ENCODE results near the gene HSD11B2. TPM values are rescaled to one million over a fixed set of nuclear protein-coding genes. Genes with fewer than 3 reads are reported as not detected.

HSD11B2 gene
- total RNA-seq, 3 donors from 2014 or later: 3.9 to 6.1 (median 5.2) TPM

DNA sequence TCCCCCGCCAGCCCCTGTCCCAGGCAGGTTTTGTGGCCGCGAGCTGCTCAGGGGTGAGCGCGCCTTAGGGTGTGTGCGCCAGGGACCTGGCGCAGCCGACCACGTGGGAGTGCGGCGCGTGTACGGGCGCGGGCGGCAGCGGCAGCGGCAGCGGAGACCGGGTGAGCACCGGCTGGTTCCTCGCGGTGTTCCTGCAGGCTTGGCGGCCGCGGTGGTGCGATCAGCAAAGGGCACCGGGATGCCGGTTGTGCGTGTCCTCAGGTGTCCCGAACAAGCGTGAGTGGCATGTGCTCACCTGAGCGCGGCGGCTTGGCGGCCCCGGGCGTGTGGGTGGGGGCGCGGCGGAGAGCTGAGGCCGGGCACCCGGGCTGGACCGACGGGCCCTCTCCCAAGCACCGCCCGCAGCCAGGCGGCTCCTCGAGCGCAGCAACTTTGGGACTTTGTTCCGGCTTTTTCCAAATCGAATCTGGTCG, 381 bp upstream of the HSD11B2 start:
- Mint-ChIP-seq H3K9me3 (no peaks in the 10 kb centered on the region), H3K4me1 (ENCODE audit: low read depth) (peaks cover 8% of the 10 kb centered on the region), H3K27me3 (ENCODE audit: low read depth) (peaks cover 30% of the 10 kb centered on the region), H3K4me3 (peak overlapping the region; percentile 78), H3K36me3 (ENCODE audit: insufficient read depth) (no peaks in the 10 kb centered on the region)
- DNase-seq (peak; percentile 35), ATAC-seq (peak; percentile 59 to 61)

GRCh38 chr16:67431775-67432505, 1.0 kb downstream of the HSD11B2 start:
- peaks cover 21% of the 10 kb centered on the region for H3K27me3 Mint-ChIP-seq (ENCODE audit: low read depth)
- DNase-seq (no peak), ATAC-seq (no peak)
- H3K36me3 Mint-ChIP-seq (ENCODE audit: insufficient read depth): peaks cover 5% of the 10 kb centered on the region
- peak overlapping the region; percentile 65 for H3K4me3 Mint-ChIP-seq
- H3K9me3 Mint-ChIP-seq: no peaks in the 10 kb centered on the region
- peaks cover 8% of the 10 kb centered on the region for H3K4me1 Mint-ChIP-seq (ENCODE audit: low read depth)

DNA sequence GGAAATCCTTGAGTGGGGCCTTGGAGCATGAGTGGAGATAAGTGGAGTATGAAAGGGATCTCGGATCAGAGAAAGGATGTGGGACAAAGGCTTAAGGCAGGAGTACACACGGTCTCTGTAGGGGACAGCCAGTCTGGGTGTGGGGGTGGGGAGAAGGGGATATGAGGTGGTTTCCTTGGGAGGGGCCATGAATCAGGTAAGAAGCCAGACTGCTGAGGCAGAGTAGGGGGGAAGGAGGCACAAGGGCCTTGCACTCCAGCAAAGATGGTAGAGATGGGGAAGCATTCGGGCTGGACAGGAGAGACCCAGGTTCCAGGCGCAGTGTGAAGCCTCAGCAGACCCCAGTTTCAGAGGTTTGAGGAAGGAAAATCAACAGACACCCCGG, 1.6 kb downstream of the HSD11B2 start:
- peak overlapping the region; percentile 5 for H3K4me3 Mint-ChIP-seq
- peaks cover 21% of the 10 kb centered on the region for H3K27me3 Mint-ChIP-seq (ENCODE audit: low read depth)
- no peaks in the 10 kb centered on the region for H3K9me3 Mint-ChIP-seq
- H3K4me1 Mint-ChIP-seq (ENCODE audit: low read depth): peaks cover 8% of the 10 kb centered on the region
- no peak for ATAC-seq
- peaks cover 7% of the 10 kb centered on the region for H3K36me3 Mint-ChIP-seq (ENCODE audit: insufficient read depth)
- DNase-seq: no peak

DNA sequence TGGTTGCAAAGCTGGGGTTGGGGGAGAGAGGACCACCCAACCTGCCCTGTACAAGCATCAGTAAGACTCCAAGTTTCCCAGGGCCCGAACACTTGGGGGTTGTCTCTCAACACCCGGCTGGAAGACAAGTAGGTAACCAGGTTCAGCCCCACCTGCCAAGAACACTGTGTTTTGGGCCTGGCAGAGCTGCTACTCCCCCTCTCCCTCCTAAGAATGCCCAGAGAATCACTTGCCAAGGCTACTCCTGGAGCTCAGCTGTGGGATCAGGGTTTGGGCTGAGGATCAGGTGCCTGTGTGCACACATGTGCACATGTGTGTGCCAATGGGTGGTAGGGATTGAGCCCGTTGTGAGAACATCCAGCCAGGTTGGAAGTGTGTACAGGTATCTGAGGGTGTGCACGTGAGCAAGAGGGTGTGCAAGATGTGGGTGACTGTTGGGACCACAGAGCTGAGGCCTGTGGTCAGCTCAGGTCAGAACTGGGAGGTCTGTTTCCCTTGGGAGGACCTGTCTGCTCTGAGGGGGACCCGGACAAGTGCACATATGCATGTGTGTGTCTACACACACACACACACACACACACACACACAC, 2.3 kb downstream of the HSD11B2 start:
- Mint-ChIP-seq H3K4me3 (no peak overlapping the region), H3K27me3 (ENCODE audit: low read depth) (peaks cover 21% of the 10 kb centered on the region), H3K4me1 (ENCODE audit: low read depth) (peaks cover 8% of the 10 kb centered on the region), H3K36me3 (ENCODE audit: insufficient read depth) (peaks cover 13% of the 10 kb centered on the region), H3K9me3 (no peaks in the 10 kb centered on the region)
- DNase-seq: no peak
- no peak for ATAC-seq

DNA sequence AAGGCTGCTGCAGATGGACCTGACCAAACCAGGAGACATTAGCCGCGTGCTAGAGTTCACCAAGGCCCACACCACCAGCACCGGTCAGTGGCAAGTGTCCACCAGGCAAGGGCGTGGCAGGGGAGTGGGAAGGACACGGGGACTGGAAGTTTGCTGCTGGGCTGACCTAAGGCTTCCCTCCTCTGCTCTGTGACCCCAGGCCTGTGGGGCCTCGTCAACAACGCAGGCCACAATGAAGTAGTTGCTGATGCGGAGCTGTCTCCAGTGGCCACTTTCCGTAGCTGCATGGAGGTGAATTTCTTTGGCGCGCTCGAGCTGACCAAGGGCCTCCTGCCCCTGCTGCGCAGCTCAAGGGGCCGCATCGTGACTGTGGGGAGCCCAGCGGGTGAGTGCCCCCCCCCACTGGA, 4.8 kb downstream of the HSD11B2 start:
- Mint-ChIP-seq H3K4me3 (no peak overlapping the region), H3K4me1 (ENCODE audit: low read depth) (peaks cover 5% of the 10 kb centered on the region), H3K9me3 (no peaks in the 10 kb centered on the region), H3K27me3 (ENCODE audit: low read depth) (peaks cover 4% of the 10 kb centered on the region), H3K36me3 (ENCODE audit: insufficient read depth) (peaks cover 22% of the 10 kb centered on the region)
- ATAC-seq: no peak
- DNase-seq: no peak

- H3K27me3 Mint-ChIP-seq (ENCODE audit: low read depth): peaks cover 4% of the 10 kb centered on the region
- peaks cover 2% of the 10 kb centered on the region for H3K4me1 Mint-ChIP-seq (ENCODE audit: low read depth)
Observed at GRCh38 chr16:67436640-67437193, 5.8 kb downstream of the HSD11B2 start.

DNA sequence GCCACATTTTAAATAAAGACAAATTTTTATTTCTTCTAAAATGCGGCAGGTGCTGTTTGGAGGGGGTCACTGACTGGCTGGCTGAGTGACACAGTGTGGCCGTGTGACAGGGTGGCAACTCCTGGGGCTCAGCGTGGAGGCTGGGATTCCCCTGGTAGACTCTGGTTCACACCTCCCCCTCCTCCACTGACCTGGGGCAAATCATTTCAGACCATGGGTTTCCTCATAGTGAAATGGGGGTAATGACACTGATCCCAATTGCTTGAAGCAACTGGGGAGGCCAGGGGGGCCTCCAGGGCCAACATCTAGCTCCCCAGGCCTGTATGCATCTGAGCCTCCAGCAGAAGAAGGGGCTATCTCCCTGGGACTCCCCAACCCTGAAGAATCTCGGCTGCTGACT, 6.6 kb downstream of the HSD11B2 start:
- H3K9me3 Mint-ChIP-seq: no peaks in the 10 kb centered on the region
- no peaks in the 10 kb centered on the region for H3K4me1 Mint-ChIP-seq (ENCODE audit: low read depth)
- H3K27me3 Mint-ChIP-seq (ENCODE audit: low read depth): peaks cover under 1% of the 10 kb centered on the region
- peaks cover 22% of the 10 kb centered on the region for H3K36me3 Mint-ChIP-seq (ENCODE audit: insufficient read depth)
- DNase-seq (no peak), ATAC-seq (no peak)
- H3K4me3 Mint-ChIP-seq: no peak overlapping the region

More at GRCh38 chr16:67436640-67437193, 5.8 kb downstream of the HSD11B2 start:
- no peak for DNase-seq
- no peak for ATAC-seq
- no peak overlapping the region for H3K4me3 Mint-ChIP-seq
- peaks cover 22% of the 10 kb centered on the region for H3K36me3 Mint-ChIP-seq (ENCODE audit: insufficient read depth)
- no peaks in the 10 kb centered on the region for H3K9me3 Mint-ChIP-seq

DNA sequence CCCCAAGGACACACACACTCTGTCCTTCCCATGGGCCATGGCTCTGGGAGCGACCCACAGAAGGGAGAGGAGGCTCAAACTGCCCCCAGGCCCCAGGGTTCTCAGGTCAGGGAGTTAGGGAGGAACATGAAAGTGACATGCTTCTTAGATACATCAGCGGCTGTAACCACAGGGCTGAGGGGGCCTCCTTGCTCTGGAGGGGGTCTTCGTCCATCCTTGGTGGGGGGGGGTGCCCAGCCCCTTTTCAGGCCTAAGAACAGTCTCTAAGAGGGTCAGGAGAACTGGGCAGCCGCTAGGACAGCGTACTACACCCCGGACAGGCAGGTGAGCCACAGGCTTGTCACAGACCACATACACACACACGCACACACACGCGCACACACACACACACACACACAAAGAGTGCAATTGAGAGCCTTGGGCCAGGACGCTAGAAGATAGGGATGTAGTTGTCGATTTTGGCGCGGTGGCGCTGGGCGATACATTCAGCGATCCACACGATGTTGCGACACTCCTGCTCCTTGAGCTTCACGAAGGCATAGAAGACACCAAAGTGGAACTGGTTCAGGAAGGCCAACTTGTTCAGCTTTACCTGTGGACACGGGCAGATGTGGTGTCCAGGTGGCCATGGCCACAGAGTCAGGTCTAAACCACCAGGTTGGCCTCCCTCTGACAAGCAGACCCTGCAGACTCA, 7.3 kb downstream of the HSD11B2 start:
- DNase-seq: no peak
- Mint-ChIP-seq H3K36me3 (ENCODE audit: insufficient read depth) (peaks cover 22% of the 10 kb centered on the region), H3K4me3 (no peak overlapping the region), H3K4me1 (ENCODE audit: low read depth) (no peaks in the 10 kb centered on the region), H3K9me3 (no peaks in the 10 kb centered on the region), H3K27me3 (ENCODE audit: low read depth) (no peaks in the 10 kb centered on the region)
- no peak for ATAC-seq

GRCh38 chr16:67438824-67439393, 8.0 kb downstream of the HSD11B2 start:
- no peak for DNase-seq
- Mint-ChIP-seq H3K9me3 (no peaks in the 10 kb centered on the region), H3K4me3 (no peak overlapping the region), H3K27me3 (ENCODE audit: low read depth) (no peaks in the 10 kb centered on the region), H3K36me3 (ENCODE audit: insufficient read depth) (peaks cover 22% of the 10 kb centered on the region), H3K4me1 (ENCODE audit: low read depth) (no peaks in the 10 kb centered on the region)
- ATAC-seq: no peak

GRCh38 chr16:67441271-67441753, 10.4 kb downstream of the HSD11B2 start:
- H3K36me3 Mint-ChIP-seq (ENCODE audit: insufficient read depth): peaks cover 22% of the 10 kb centered on the region
- DNase-seq (no peak), ATAC-seq (no peak)
- H3K27me3 Mint-ChIP-seq (ENCODE audit: low read depth): no peaks in the 10 kb centered on the region
- no peaks in the 10 kb centered on the region for H3K4me1 Mint-ChIP-seq (ENCODE audit: low read depth)
- H3K4me3 Mint-ChIP-seq: no peak overlapping the region
- H3K9me3 Mint-ChIP-seq: no peaks in the 10 kb centered on the region

GRCh38 chr16:67441907-67442306, 11.0 kb downstream of the HSD11B2 start:
- peaks cover 18% of the 10 kb centered on the region for H3K36me3 Mint-ChIP-seq (ENCODE audit: insufficient read depth)
- ATAC-seq (no peak), DNase-seq (no peak)
- H3K4me3 Mint-ChIP-seq: no peak overlapping the region
- no peaks in the 10 kb centered on the region for H3K4me1 Mint-ChIP-seq (ENCODE audit: low read depth)
- H3K9me3 Mint-ChIP-seq: no peaks in the 10 kb centered on the region
- H3K27me3 Mint-ChIP-seq (ENCODE audit: low read depth): no peaks in the 10 kb centered on the region

- Mint-ChIP-seq H3K4me3 (no peak overlapping the region), H3K4me1 (ENCODE audit: low read depth) (no peaks in the 10 kb centered on the region), H3K9me3 (no peaks in the 10 kb centered on the region), H3K27me3 (ENCODE audit: low read depth) (no peaks in the 10 kb centered on the region), H3K36me3 (ENCODE audit: insufficient read depth) (peaks cover 13% of the 10 kb centered on the region)
- DNase-seq (no peak), ATAC-seq (no peak)
Observed at GRCh38 chr16:67442581-67443255, 11.8 kb downstream of the HSD11B2 start.

- DNase-seq (no peak), ATAC-seq (no peak)
- no peaks in the 10 kb centered on the region for H3K9me3 Mint-ChIP-seq
- H3K4me1 Mint-ChIP-seq (ENCODE audit: low read depth): no peaks in the 10 kb centered on the region
- no peak overlapping the region for H3K4me3 Mint-ChIP-seq
- peaks cover 9% of the 10 kb centered on the region for H3K36me3 Mint-ChIP-seq (ENCODE audit: insufficient read depth)
- no peaks in the 10 kb centered on the region for H3K27me3 Mint-ChIP-seq (ENCODE audit: low read depth)
Observed at GRCh38 chr16:67443265-67443664, 12.3 kb downstream of the HSD11B2 start.
